Measurements from ENCODE around the gene TMPRSS13. TPM values are rescaled to one million over a fixed set of nuclear protein-coding genes. Genes with fewer than 3 reads are reported as not detected.

TMPRSS13 gene
- polyA plus RNA-seq, 3 donors, result 0.17 to 2.4 (median 0.37) TPM

DNA sequence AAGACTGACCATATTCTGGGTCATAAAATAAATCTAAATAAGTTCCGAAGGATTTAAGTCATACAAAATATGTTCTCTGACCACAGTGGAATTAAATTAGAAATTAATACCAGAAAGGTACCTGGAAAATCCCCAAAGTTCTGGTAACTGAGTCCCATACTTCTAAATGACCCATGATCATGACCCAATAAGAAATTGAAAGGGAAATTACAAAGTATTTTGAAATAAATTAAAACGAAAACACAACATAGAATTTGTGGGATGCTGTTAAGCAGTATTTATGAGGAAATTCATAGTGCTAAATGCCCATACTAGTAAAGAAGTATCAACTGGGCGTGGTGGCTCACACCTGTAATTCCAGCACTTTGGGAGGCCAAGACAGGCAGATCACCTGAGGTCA lies 33.6 kb upstream of the TMPRSS13 start:
- DNase-seq, result no peak
- 86% methylated on average over 1 of the region's 3 CpGs for WGBS (ENCODE audit: insufficient coverage)

DNA sequence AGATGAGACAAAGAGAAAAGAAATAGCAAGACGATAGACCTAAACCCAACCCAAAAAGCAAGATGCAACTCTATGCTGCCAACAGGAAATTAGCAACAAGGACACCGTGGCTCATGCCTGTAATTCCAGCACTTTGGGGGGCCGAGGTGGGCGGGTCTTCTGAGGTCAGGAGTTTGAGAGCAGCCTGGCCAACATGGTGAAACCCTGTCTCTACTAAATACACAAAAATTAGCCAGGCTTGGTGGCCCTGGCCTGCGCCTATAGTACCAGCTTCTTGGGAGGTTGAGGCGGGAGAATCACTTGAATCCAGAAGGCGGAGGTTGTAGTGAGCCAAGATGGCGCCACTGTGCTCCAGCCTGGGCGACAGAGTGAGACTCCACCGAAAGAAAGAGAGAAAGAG lies 32.7 kb upstream of the TMPRSS13 start:
- Histone ChIP-seq H3K4me3 (replicated peaks in 1 of 3; ENCODE audit: low read depth in 2 of 3, low read length in 3 of 3) (no peak overlapping the region), H3K9ac (ENCODE audit: insufficient read depth, low read length, poor library complexity, severe bottlenecking) (no peak overlapping the region), H4K20me1 (ENCODE audit: insufficient read depth, low read length) (no peaks in the 10 kb centered on the region), H3K4me2 (replicated peaks; ENCODE audit: extremely low read depth, low read length, poor library complexity, severe bottlenecking) (no peak overlapping the region), H3K27ac (ENCODE audit: low read depth in 1 of 2, low read length in 2 of 2) (no peak overlapping the region), H3K27me3 (ENCODE audit: control insufficient read depth in 2 of 2, insufficient read depth in 2 of 2, low read length in 2 of 2) (no peaks in the 10 kb centered on the region), H3K4me1 (ENCODE audit: control insufficient read depth in 1 of 2, insufficient read depth in 2 of 2, low read length in 2 of 2) (peaks cover 18 to 25% of the 10 kb centered on the region in 2 donors), H3K36me3 (replicated peaks in 1 of 2; ENCODE audit: control insufficient read depth in 1 of 2, insufficient read depth in 2 of 2, low read length in 2 of 2) (no peaks in the 10 kb centered on the region), H3K9me3 (replicated peaks in 1 of 2; ENCODE audit: control insufficient read depth in 1 of 2, insufficient read depth in 1 of 2, low read length in 2 of 2) (peaks cover 6 to 19% of the 10 kb centered on the region in 2 donors), H3K79me2 (ENCODE audit: insufficient read depth, low read length) (no peaks in the 10 kb centered on the region), H2AFZ (ENCODE audit: insufficient read depth, low read depth, low read length, poor library complexity, severe bottlenecking) (no peak overlapping the region)
- Mint-ChIP-seq H3K9me3 (peaks cover 16 to 25% (median 21%) of the 10 kb centered on the region in 7 donors), H3K27me3 (ENCODE audit: low read depth in 3 of 3) (peaks cover 0 to 2% (median 0%) of the 10 kb centered on the region in 3 donors), H3K4me3 (no peak overlapping the region), H3K27ac (peak overlapping the region in 1 of 7 donors; percentile 27), H3K36me3 (peaks cover 22% of the 10 kb centered on the region in 2 donors), H3K4me1 (peaks cover 20% of the 10 kb centered on the region)
- intact Hi-C loops (cut with micrococcal nuclease), result no loop called here
- DNase-seq, result no peak
- WGBS (ENCODE audit: insufficient coverage), result 97% methylated on average over 5 of the region's 10 CpGs
- TF ChIP-seq, protein P1, sequence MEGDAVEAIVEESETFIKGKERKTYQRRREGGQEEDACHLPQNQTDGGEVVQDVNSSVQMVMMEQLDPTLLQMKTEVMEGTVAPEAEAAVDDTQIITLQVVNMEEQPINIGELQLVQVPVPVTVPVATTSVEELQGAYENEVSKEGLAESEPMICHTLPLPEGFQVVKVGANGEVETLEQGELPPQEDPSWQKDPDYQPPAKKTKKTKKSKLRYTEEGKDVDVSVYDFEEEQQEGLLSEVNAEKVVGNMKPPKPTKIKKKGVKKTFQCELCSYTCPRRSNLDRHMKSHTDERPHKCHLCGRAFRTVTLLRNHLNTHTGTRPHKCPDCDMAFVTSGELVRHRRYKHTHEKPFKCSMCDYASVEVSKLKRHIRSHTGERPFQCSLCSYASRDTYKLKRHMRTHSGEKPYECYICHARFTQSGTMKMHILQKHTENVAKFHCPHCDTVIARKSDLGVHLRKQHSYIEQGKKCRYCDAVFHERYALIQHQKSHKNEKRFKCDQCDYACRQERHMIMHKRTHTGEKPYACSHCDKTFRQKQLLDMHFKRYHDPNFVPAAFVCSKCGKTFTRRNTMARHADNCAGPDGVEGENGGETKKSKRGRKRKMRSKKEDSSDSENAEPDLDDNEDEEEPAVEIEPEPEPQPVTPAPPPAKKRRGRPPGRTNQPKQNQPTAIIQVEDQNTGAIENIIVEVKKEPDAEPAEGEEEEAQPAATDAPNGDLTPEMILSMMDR (IDR thresholded peaks at IDR 0.05), result no peak

More for the DNA sequence above, 33.6 kb upstream of the TMPRSS13 start:
- peaks cover 18 to 30% of the 10 kb centered on the region in 2 donors for H3K4me1 ChIP-seq (ENCODE audit: control insufficient read depth in 1 of 2, insufficient read depth in 2 of 2, low read length in 2 of 2)
- Mint-ChIP-seq H3K27me3 (ENCODE audit: low read depth in 3 of 3) (peaks cover 0 to 2% (median 0%) of the 10 kb centered on the region in 3 donors), H3K27ac (no peak overlapping the region), H3K36me3 (peaks cover 13 to 14% of the 10 kb centered on the region in 2 donors), H3K4me1 (peaks cover 20% of the 10 kb centered on the region), H3K4me3 (no peak overlapping the region), H3K9me3 (peaks cover 10 to 15% (median 13%) of the 10 kb centered on the region in 7 donors)
- no peak overlapping the region for H3K4me2 ChIP-seq (replicated peaks; ENCODE audit: extremely low read depth, low read length, poor library complexity, severe bottlenecking)
- H3K27me3 ChIP-seq (ENCODE audit: control insufficient read depth in 2 of 2, insufficient read depth in 2 of 2, low read length in 2 of 2), result no peaks in the 10 kb centered on the region
- intact Hi-C loops (cut with micrococcal nuclease), result no loop called here
- TF ChIP-seq, protein P1 (IDR thresholded peaks at IDR 0.05), result no peak
- H3K9me3 ChIP-seq (replicated peaks in 1 of 2; ENCODE audit: control insufficient read depth in 1 of 2, insufficient read depth in 1 of 2, low read length in 2 of 2), result peaks cover under 1 to 12% of the 10 kb centered on the region in 2 donors
- no peak overlapping the region for H2AFZ ChIP-seq (ENCODE audit: insufficient read depth, low read depth, low read length, poor library complexity, severe bottlenecking)
- no peaks in the 10 kb centered on the region for H4K20me1 ChIP-seq (ENCODE audit: insufficient read depth, low read length)
- H3K9ac ChIP-seq (ENCODE audit: insufficient read depth, low read length, poor library complexity, severe bottlenecking), result no peak overlapping the region
- no peaks in the 10 kb centered on the region for H3K79me2 ChIP-seq (ENCODE audit: insufficient read depth, low read length)
- no peak overlapping the region for H3K4me3 ChIP-seq (replicated peaks in 1 of 3; ENCODE audit: low read depth in 2 of 3, low read length in 3 of 3)
- no peaks in the 10 kb centered on the region for H3K36me3 ChIP-seq (replicated peaks in 1 of 2; ENCODE audit: control insufficient read depth in 1 of 2, insufficient read depth in 2 of 2, low read length in 2 of 2)
- no peak overlapping the region for H3K27ac ChIP-seq (ENCODE audit: low read depth in 1 of 2, low read length in 2 of 2)
